Measurements from ENCODE around the gene ACOT7.

Gene ACOT7

GRCh38 chr1:6253380-6253779 is 140.2 kb downstream of the ACOT7 start:
- TF ChIP-seq CTCF (conservative IDR thresholded peaks at IDR 0.05; ENCODE audit: low read depth, low read length), result no peak
- no peak for DNase-seq (ENCODE audit: low read depth)

GRCh38 chr1:6252374-6252710 is 141.2 kb downstream of the ACOT7 start:
- no peak for DNase-seq (ENCODE audit: low read depth)
- TF ChIP-seq CTCF (conservative IDR thresholded peaks at IDR 0.05; ENCODE audit: low read depth, low read length), result no peak
- H3K4me3 ChIP-seq (ENCODE audit: low read depth, low read length), result no peak overlapping the region

More at GRCh38 chr1:6253380-6253779, 140.2 kb downstream of the ACOT7 start:
- H3K4me3 ChIP-seq (ENCODE audit: low read depth, low read length), result no peak overlapping the region

DNA sequence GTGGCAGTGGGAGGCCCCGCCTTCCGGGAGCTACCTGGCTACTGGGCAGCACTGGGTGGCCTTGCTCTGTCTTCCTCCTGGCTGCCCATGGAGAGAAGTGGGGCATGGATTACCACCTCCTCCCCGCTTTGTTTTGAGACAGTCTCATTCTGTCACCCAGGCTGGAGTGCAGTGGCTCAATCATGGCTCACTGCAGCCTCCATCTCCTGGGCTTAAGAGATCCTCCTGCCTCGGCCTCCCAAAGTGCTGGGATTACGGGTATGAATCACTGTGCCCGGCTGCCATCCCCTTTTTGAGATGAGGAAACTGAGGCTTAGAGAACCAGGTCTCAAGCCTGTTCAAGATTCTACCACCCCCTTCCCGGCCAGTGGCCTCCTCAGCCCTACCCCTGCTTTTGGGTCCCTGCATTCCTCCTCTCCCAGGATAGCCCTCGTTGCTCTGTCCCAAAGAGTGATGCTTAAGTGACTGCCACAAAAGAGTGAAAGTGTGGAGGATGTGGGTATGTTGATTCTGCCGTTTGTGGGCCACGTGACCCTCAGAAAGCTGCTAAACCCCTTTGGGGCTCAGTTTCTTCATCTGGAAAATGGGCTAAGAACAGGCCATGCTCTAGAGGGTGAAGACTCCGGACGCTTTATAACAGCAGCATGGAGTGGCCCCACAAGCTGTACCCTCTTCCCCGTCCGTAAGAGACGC is 141.7 kb downstream of the ACOT7 start:
- DNase-seq (ENCODE audit: low read depth), result no peak
- no peak for TF ChIP-seq CTCF (conservative IDR thresholded peaks at IDR 0.05; ENCODE audit: low read depth, low read length)

DNA sequence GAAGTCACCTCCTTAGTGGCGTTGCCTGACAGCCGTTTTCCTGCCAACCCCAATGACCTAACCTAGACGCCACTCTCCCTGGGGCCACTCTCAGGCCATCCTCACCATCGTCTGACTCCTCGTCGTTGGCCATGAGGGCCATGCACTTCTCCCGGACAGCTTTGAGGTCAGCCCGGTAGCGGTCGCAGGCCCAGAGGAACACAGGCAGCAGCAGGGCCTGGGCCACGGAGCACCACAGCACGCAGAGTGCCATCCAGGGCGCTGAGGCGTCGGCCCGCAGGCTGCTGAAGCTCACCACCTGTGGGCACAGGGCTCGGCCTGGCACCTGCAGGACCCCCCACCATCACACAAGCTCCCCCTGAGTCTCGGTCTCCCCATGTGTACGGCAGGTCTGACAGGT is 142.3 kb downstream of the ACOT7 start:
- no peak overlapping the region for H3K4me3 ChIP-seq (ENCODE audit: low read depth, low read length)
- TF ChIP-seq CTCF (conservative IDR thresholded peaks at IDR 0.05; ENCODE audit: low read depth, low read length), result no peak
- no peak for DNase-seq (ENCODE audit: low read depth)

More for the DNA sequence above, 141.7 kb downstream of the ACOT7 start:
- H3K4me3 ChIP-seq (ENCODE audit: low read depth, low read length), result no peak overlapping the region

DNA sequence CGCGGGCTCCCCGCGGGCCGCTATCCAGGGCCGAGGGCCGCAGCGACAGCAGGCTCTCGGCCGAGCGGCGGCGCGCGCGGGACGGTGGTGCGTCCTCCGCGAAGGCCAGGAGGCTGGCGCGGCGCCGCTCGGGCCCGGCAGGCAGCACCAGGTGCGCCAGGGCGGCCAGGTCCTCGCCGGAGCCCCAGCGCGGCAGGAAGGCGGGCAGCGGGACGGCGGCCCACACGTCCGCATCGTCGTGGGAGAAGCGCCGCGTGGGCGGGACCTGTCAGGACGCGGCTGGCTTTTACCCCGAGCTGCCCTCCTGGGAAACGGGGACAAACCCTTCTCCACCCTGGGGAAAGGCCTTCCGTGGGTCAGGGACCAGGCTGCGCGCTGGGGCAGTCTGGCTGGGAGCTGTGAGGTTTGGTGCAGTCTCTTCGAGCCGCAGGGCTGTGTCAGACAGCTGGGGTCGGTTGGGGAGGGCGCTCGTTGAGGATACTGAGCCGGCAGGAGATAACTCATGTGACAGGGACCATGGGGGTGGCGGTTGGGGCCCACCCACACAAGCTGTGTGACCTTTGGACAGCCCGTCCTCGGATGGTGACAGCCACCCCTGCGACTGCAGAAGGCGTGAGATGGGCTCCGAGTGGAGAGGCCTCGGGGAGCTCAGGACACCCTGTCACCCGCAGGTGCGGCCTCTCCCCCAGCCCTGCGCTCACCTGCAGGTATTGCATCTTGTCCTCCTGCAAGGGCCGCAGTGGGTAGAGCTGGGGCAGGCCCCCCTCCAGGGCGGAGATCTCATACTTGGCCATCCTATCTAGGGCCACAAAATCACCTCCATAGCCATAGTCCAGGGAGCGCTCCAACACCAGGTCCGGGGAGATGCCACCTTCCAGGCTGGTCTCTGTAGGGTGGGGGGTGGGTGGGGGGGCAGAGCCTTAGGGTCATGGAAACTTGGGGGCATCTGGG is 143.6 kb downstream of the ACOT7 start:
- no peak overlapping the region for H3K4me3 ChIP-seq (ENCODE audit: low read depth, low read length)
- TF ChIP-seq CTCF (conservative IDR thresholded peaks at IDR 0.05; ENCODE audit: low read depth, low read length), result no peak

DNA sequence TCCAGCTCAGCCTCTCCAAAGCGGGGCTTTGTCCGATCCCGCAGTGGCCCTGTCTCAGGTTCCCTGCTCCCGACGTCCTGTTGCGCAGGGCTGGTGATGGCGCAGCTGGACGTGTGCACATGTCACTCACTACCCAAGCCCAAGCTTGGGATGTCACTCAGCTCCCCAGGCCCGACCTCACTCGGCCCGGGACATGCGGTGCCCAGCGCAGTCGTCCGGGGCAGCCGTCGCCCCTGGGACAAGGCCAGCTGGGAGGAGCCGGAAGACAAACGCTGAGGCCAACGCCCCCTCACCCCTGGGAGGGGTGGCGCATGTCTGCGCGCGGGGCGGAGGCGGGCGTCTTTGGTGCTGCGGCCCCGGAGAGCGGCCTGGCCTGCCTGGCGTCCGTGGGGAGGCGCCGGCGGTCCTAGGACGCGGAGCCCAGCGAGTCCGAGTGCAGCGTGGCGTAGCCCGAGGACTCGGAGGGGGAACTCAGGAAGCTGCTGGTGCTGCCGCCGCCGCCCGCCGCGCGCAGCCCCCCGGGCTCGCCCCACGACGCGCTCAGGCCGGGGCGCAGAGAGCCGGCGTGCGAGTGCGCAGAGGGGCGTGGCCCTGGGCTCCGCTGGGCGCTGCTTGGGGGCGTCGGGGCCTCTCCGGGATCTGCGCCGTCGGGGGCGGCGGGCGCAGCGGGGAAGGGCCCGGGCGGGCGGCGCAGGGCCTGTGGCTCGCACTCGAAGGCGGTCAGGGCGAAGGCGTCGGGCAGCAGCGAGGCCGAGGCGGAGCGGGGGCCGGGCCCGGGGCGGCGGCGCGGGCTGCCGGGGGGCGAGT is 144.4 kb downstream of the ACOT7 start:
- no peak overlapping the region for H3K4me3 ChIP-seq (ENCODE audit: low read depth, low read length)
- DNase-seq (ENCODE audit: low read depth), result no peak
- TF ChIP-seq CTCF (conservative IDR thresholded peaks at IDR 0.05; ENCODE audit: low read depth, low read length), result no peak

More for the DNA sequence above, 143.6 kb downstream of the ACOT7 start:
- no peak for DNase-seq (ENCODE audit: low read depth)

Data from choroid plexus epithelial cell (primary cell).